ENCODE data around the gene VAPB.
A peak's percentile ranks its signal among the peaks of the same experiment; 100 is the strongest.

VAPB gene

DNA sequence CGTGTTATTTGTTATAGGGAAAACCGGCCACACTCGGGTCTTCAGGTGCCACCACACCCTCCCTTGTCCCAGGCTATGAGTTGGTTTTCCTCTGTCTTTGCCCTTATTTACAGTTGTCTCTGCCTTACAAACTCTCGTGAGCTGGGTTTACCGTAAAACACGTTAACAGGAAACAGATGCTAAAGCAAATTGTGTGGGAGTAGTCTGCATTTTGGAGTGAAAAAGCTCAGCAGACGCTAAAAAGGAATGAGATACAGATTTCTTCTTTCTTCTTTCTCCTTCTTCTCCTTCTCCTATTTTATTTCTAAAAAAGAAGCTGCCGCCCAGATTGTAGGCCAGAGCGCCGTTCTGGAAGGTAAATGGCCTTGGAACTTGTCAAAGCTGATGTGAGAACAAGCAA, 74.2 kb downstream of the VAPB start:
- no peak for DNase-seq (ENCODE audit: low spot score)

- DNase-seq (ENCODE audit: low spot score): no peak
These were observed 75.8 kb downstream of the VAPB start for GRCh38 chr20:58464838-58465237.

GRCh38 chr20:58466095-58466708, 77.2 kb downstream of the VAPB start:
- DNase-seq (ENCODE audit: low spot score): no peak

DNA sequence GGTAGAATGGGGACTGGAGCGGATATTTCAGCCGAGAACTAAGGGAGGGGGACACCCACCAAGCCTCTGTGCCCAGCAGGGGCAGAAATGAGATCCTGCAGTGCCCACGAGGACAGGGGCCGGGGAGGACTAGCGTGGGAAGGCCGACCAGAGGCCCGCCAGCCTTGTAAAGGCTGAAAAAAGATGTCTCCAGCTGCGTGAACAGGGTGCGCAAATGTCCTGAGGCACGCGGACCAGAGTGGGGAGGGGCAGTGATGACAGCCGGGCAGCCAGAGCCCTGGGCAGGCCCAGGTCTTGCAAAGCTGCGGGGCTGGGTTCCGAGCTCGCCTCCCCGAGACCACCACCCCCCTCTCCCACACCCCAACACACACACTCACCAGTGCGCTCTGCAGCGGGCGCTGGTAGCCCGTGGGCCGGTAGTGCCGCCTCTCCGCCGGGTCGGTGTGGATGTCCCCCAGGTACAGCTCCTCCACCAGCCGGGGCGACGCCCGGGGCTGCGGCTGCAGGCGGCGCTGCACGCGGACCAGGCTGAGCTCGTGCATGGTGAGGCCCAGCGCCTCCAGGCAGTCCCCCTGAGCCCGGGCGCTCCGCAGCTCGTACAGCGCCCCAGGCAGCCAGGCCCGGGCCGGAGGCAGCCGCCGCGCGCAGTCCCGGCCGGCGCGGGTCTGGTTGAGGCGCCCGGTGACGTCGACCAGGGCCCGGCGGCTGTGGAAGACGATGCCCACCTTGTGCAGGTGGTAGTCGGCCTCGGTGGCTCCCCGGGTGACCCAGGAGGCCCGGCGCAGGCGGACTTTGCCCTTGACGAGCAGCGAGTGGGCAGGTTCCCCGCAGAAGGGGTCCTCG, 77.9 kb downstream of the VAPB start:
- DNase-seq (ENCODE audit: low spot score): no peak

DNA sequence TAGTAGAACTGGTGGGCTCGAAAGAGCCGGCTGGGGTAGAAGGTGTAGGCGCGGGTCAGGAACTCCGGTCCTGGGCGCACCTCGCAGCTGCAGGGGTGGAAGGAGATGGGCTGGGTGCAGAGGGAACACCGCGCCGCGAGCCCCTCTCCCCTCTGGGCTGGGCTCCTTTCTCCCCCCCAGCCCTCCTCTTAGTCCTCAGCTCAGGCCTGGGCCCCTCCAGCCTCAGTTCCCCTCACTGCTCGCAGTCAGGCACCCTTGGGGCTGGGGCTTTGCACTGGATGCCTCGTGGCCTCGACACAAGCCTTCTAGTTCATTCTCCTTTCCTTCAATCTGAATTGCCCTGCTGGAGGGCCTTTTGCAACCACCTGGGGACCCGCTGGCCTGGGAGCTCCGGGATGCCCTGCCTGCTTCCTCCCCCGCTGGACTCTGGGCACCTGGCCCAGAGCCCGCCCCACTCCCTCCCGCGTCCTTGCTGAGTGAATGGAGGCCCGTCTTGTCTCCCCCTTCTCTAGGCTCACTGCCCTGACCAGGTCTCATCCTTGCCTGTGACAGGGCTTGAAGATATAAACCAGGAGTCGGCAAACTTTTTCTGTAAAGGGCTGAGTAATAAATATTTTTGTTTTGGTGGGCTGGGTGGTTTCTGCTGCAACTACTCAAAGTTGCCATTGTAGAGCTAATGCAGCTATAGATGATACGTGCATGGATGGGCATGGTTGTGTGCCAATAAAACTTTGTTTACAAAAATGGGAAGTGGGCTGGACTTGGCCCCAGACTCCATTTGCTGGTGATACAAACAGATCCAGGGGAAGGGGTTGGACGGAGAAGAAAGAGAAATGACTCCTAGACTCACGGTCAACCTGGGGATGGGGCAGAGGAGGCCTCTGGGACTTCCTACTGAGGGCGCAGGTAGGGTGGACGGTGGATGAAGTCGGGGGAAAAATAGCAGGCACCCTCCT, 78.8 kb downstream of the VAPB start:
- no peak for DNase-seq (ENCODE audit: low spot score)

- no peak for DNase-seq (ENCODE audit: low spot score)
These were observed 80.6 kb downstream of the VAPB start for GRCh38 chr20:58469616-58470015.

DNA sequence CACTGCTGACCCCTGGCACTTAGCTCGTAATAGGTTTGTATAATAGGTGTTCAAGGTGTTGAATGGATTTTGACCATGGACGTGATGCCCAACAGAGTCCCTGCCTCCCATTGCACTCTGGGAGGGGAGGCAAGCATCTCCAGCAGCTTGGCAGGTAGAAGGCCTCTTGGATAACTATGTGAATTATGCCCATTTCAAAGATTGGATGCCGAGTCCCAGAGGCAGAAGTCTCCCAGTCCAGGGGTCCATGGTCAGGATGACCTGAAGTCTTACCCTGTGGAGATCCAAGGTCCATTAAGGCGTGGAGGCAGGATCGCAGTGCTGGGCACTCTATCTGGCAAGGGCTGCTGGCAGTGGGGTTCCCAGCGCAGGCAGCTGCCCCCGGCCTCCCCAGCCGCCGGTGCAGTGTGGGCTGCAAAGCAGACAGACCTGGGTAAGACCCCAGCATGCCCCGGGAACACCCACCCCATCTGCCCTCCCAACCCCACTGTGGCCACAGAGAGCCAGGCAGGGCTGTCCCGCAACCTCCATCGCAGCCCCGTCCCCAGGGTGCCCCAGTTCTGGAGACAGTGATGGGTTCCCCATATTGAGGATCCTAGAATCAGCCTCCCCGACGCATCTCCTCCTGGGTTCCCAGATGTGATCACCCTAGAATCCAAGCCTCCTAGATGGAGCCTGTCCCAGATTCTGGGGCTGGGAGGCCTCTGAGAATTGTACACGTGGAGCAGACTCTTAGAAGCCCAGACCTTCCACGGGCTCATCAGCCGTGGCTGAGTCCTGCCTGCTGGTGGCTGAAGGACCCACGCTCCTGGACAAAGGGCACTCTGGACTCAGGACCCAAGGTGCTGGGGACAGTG, 81.5 kb downstream of the VAPB start:
- no peak for DNase-seq (ENCODE audit: low spot score)

- no peak for DNase-seq (ENCODE audit: low spot score)
These were observed 82.5 kb downstream of the VAPB start for GRCh38 chr20:58471193-58472164.

GRCh38 chr20:58472273-58473018, 83.4 kb downstream of the VAPB start:
- DNase-seq (ENCODE audit: low spot score): no peak

- DNase-seq (ENCODE audit: low spot score): no peak
These were observed 84.7 kb downstream of the VAPB start for GRCh38 chr20:58473453-58474425.

- no peak for DNase-seq (ENCODE audit: low spot score)
These were observed 86.4 kb downstream of the VAPB start for GRCh38 chr20:58475466-58475865.

DNA sequence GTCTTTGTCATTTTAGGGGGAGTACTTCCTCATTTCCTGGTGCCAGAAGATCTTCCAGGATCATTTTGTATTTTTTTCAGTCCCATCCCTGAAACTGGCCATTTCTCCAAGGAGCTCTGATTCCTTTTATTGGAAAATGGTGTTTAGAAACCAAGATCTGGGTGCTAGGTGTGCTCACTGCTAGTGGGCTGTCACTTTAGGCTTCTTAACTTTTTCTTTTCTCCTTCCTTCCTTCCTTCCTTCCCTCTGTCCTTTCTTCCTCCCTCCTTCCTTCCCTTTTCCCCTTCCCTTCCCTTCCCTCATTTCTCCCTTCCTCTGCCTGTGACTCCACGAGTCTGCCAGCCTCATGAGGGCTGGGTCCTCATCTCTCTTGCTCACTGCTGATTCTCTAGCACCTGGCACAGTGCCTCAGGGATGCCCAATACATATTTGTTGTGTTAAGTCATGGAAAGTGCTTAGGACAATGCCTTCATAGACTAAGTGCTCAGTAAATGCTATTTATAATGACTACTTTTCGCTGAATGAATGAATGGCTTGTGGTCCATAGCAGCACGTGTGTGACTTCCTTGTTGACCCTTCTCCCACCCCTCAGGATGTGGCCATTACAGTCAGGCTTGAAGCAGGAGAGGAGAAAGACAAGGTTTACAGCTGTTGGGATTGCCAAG, 89.2 kb downstream of the VAPB start:
- no peak for DNase-seq (ENCODE audit: low spot score)

- DNase-seq (ENCODE audit: low spot score): no peak
These were observed 90.9 kb downstream of the VAPB start for GRCh38 chr20:58479726-58480440.

DNA sequence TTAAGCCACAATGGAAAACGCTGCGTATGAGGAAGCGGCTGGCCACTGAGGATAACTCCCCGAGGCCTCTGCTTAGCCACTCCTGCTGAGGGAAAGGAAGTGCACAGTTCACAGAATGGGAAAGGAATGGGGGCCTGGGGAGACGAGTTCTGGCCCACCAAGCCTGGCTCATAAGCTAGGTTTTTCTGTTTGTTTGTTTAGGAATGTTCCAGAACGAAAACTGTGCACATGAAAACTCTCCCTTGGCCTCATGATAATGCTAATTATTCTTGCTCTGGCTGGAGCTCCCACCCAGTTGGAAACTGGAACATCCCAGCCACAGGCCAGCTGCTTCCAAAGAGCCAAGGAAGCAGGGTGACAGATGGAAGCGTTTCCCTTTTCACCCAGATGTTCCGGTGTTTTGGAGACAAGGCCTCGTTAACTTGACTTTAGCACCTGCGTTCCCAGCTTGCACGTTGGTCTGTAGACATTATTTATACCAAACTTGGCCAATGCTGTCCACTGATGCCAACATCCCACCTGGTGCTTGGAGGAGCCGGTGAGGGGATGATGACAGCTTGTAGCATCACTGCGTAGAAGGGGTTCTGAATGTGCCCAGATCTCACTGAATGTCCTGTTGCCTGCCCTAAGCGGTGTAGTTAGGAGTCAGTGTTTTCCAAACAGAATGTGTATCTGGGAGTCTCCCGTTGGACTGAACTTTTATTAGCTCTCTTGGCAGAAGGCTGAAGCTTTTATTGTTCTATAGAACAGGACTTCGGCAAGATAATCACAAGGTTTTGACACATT, 91.7 kb downstream of the VAPB start:
- DNase-seq (ENCODE audit: low spot score): no peak

GRCh38 chr20:58481481-58482021, 92.5 kb downstream of the VAPB start:
- peak; percentile 91 for DNase-seq (ENCODE audit: low spot score)

DNA sequence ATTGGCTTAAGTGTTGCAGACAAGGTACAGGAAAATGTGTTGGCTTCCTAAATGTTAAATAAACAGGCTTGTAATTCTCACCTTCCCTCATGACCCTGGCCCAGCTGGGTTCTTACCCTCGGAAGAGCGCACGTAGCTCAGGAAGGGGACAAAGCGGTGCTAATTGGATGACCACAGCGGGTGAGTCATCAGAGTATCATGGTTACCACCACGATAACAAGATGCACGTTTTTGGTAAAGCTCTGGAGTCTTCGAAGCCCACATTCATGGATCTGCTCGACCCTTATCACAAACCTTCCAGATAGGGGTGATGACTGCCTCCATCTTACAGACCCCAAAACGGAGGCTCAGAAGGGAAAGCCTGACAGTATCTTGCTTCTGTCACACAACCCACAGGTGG, 93.4 kb downstream of the VAPB start:
- no peak for DNase-seq (ENCODE audit: low spot score)

Data from D341Med (cell line).